Neural progenitor cell (in vitro differentiated cells): ENCODE measurements around the gene RPS10. TPM values are rescaled to one million over a fixed set of nuclear protein-coding genes. Genes with fewer than 3 reads are reported as not detected.

ENCODE experiments used
- DNase-seq: peaks from one replicate; pipeline ENCODE4 v3.0.0-alpha.2; 2016; ENCODE audit warnings: low spot score
- H2AFZ ChIP-seq: fragments of 200-600 bp; sonication (generic); replicated peaks from 2 replicates; pipeline ENCODE4 v1.6.1; 2016; ENCODE audit warnings: antibody characterized with exemption
- H3F3A ChIP-seq: fragments of 200-600 bp; sonication (generic); 2 replicates; pipeline ENCODE4 v1.6.1; 2016; ENCODE audit warnings: antibody characterized with exemption, low read depth
- H3K27ac ChIP-seq: fragments of 200-600 bp; sonication (generic); 2 replicates; pipeline ENCODE4 v1.5.1; 2016; ENCODE audit warnings: mild to moderate bottlenecking
- H3K27me3 ChIP-seq: fragments of 200-600 bp; sonication (generic); 2 replicates; pipeline ENCODE4 v1.6.1; 2016; ENCODE audit warnings: mild to moderate bottlenecking, moderate library complexity
- H3K36me3 ChIP-seq: fragments of 200-600 bp; sonication (generic); 2 replicates; pipeline ENCODE4 v1.5.1; 2016
- H3K4me1 ChIP-seq: fragments of 200-600 bp; sonication (generic); 2 replicates; pipeline ENCODE4 v1.6.1; 2016; ENCODE audit warnings: mixed run types
- H3K4me2 ChIP-seq: fragments of 200-600 bp; sonication (generic); 2 replicates; pipeline ENCODE4 v1.6.1; 2016
- H3K4me3 ChIP-seq: fragments of 200-600 bp; sonication (generic); 2 replicates; pipeline ENCODE4 v1.5.1; 2016
- H3K79me2 ChIP-seq: fragments of 200-600 bp; sonication (generic); 2 replicates; pipeline ENCODE4 v1.6.1; 2016; ENCODE audit warnings: low read depth
- H3K9ac ChIP-seq: fragments of 200-600 bp; sonication (generic); 2 replicates; pipeline ENCODE4 v1.6.1; 2016
- H3K9me3 ChIP-seq: fragments of 200-600 bp; sonication (generic); 2 replicates; pipeline ENCODE4 v1.5.1; 2016; ENCODE audit warnings: low read depth
- H4K20me1 ChIP-seq: fragments of 200-600 bp; sonication (generic); 2 replicates; pipeline ENCODE4 v1.6.1; 2016; ENCODE audit warnings: low read depth
- H3K27ac Mint-ChIP-seq: 3 replicates; pipeline ENCODE4 v1.8.0; 2021; ENCODE audit warnings: mixed read lengths
- H3K27me3 Mint-ChIP-seq: 2 replicates; pipeline ENCODE4 v1.8.0; 2022; ENCODE audit warnings: low read depth, mild to moderate bottlenecking, inconsistent platforms, moderate library complexity, mixed read lengths; ENCODE audit not compliant: insufficient read depth
- H3K36me3 Mint-ChIP-seq: 3 replicates; pipeline ENCODE4 v1.8.0; 2021; ENCODE audit warnings: mixed read lengths
- H3K4me1 Mint-ChIP-seq: 3 replicates; pipeline ENCODE4 v1.8.0; 2021; ENCODE audit warnings: mixed read lengths
- H3K4me3 Mint-ChIP-seq: 3 replicates; pipeline ENCODE4 v1.8.0; 2021; ENCODE audit warnings: mild to moderate bottlenecking, moderate library complexity, mixed read lengths
- H3K9me3 Mint-ChIP-seq: 3 replicates; pipeline ENCODE4 v1.8.0; 2020; ENCODE audit warnings: mixed read lengths
- CTCF ChIP-seq: fragments of 200-600 bp; sonication (generic); IDR thresholded peaks from 2 replicates; pipeline ENCODE4 v1.5.1; 2017; ENCODE audit warnings: antibody characterized with exemption, mild to moderate bottlenecking
- EZH2 ChIP-seq: fragments of 200-600 bp; sonication (generic); IDR thresholded peaks from 2 replicates; pipeline ENCODE4 v1.6.1; 2017; ENCODE audit warnings: antibody characterized with exemption, mild to moderate bottlenecking, moderate library complexity
- EZH2phosphoT487 ChIP-seq: fragments of 200-600 bp; sonication (generic); IDR thresholded peaks from 2 replicates; pipeline ENCODE4 v1.6.1; 2017; ENCODE audit warnings: antibody characterized with exemption
- total RNA-seq: library from RNA; depleted of rRNA; stranded (reverse); fragments of >200 nt; gene quantifications from 2 replicates; pipeline ENCODE4 v1.2.3, GENCODE V29; 2015; ENCODE audit warnings: low replicate concordance

Gene RPS10
- total RNA-seq, 1 donor from 2014 or later, result 4,003 TPM

GRCh38 chr6:34392497-34393190 is 33.2 kb downstream of the RPS10 start, which contains the start of gene NUDT3:
NUDT3 (minus strand) TSS chr6:34392669; CDS start chr6:34392362, 307 bp downstream.
- Histone ChIP-seq H3K27me3 (peaks cover 10% of the 10 kb centered on the region), H4K20me1 (peaks cover 16% of the 10 kb centered on the region), H3K79me2 (peaks cover 46% of the 10 kb centered on the region), H3K9ac (peak within 1 kb of the TSS; percentile 55), H3K4me3 (peak within 1 kb of the TSS; percentile 95), H3K9me3 (no peaks in the 10 kb centered on the region), H3F3A (peaks cover 25% of the 10 kb centered on the region), H3K36me3 (no peaks in the 10 kb centered on the region), H2AFZ (peak within 1 kb of the TSS; percentile 89), H3K4me1 (peaks cover 16% of the 10 kb centered on the region), H3K4me2 (peak within 1 kb of the TSS; percentile 90), H3K27ac (peak within 1 kb of the TSS; percentile 34)
- Mint-ChIP-seq H3K27ac (peak within 1 kb of the TSS; percentile 82), H3K9me3 (peaks cover 8% of the 10 kb centered on the region), H3K27me3 (peaks cover 4% of the 10 kb centered on the region), H3K36me3 (peaks cover 6% of the 10 kb centered on the region), H3K4me3 (peak within 1 kb of the TSS; percentile 93), H3K4me1 (peaks cover 14% of the 10 kb centered on the region)
- peak; percentile 98 for DNase-seq
- peak; percentile 77 for TF ChIP-seq CTCF
- no peak for TF ChIP-seq EZH2phosphoT487

GRCh38 chr6:34391786-34392496 is 33.9 kb downstream of the RPS10 start:
- Mint-ChIP-seq H3K4me1 (peaks cover 17% of the 10 kb centered on the region), H3K9me3 (peaks cover 8% of the 10 kb centered on the region), H3K27ac (no peak overlapping the region), H3K36me3 (peaks cover 6% of the 10 kb centered on the region), H3K27me3 (peaks cover 4% of the 10 kb centered on the region), H3K4me3 (no peak overlapping the region)
- no peaks in the 10 kb centered on the region for H3K9me3 ChIP-seq
- H3K4me3 ChIP-seq, result peak overlapping the region; percentile 95
- DNase-seq, result peak; percentile 83
- peak overlapping the region; percentile 55 for H3K9ac ChIP-seq
- TF ChIP-seq EZH2phosphoT487 (no peak), CTCF (no peak), EZH2 (no peak)
- peaks cover 16% of the 10 kb centered on the region for H3K4me1 ChIP-seq
- peaks cover 27% of the 10 kb centered on the region for H3F3A ChIP-seq
- no peaks in the 10 kb centered on the region for H3K36me3 ChIP-seq
- peaks cover 21% of the 10 kb centered on the region for H4K20me1 ChIP-seq
- H2AFZ ChIP-seq, result peak overlapping the region; percentile 89
- peak overlapping the region; percentile 90 for H3K4me2 ChIP-seq
- peak overlapping the region; percentile 34 for H3K27ac ChIP-seq
- peaks cover 53% of the 10 kb centered on the region for H3K79me2 ChIP-seq
- peaks cover 10% of the 10 kb centered on the region for H3K27me3 ChIP-seq

- no peaks in the 10 kb centered on the region for H3K36me3 ChIP-seq
- peaks cover 4% of the 10 kb centered on the region for H3K36me3 Mint-ChIP-seq
- no peak overlapping the region for H3K9ac ChIP-seq
- H3K9me3 Mint-ChIP-seq, result peaks cover 5% of the 10 kb centered on the region
- TF ChIP-seq CTCF (no peak), EZH2 (no peak), EZH2phosphoT487 (no peak)
- peaks cover 4% of the 10 kb centered on the region for H3K27me3 Mint-ChIP-seq
- H3K4me3 Mint-ChIP-seq, result no peak overlapping the region
- H3F3A ChIP-seq, result peaks cover 32% of the 10 kb centered on the region
- peaks cover 10% of the 10 kb centered on the region for H3K27me3 ChIP-seq
- DNase-seq, result no peak
- H3K4me2 ChIP-seq, result peak overlapping the region; percentile 90
- H3K4me1 ChIP-seq, result peaks cover 20% of the 10 kb centered on the region
- H3K27ac Mint-ChIP-seq, result no peak overlapping the region
- H3K27ac ChIP-seq, result no peak overlapping the region
- H2AFZ ChIP-seq, result peak overlapping the region; percentile 89
- H3K4me3 ChIP-seq, result peak overlapping the region; percentile 95
- H3K9me3 ChIP-seq, result no peaks in the 10 kb centered on the region
- H3K79me2 ChIP-seq, result peaks cover 58% of the 10 kb centered on the region
- peaks cover 21% of the 10 kb centered on the region for H3K4me1 Mint-ChIP-seq
- H4K20me1 ChIP-seq, result peaks cover 26% of the 10 kb centered on the region
Measured at GRCh38 chr6:34391473-34391785, 34.4 kb downstream of the RPS10 start.
